22Rv1 (cell line): ENCODE results near the gene ZNF557.

Experiments
- CTCF ChIP-seq: fragments of 450-650 bp; IDR thresholded peaks from 2 replicates; pipeline ENCODE4 v1.5.1; 2017; ENCODE audit warnings: mild to moderate bottlenecking
- ZFX ChIP-seq: fragments of 450-650 bp; IDR thresholded peaks from 2 replicates; pipeline ENCODE4 v1.6.1; 2017; ENCODE audit warnings: antibody characterized with exemption, borderline replicate concordance

GRCh38 chr19:7098096-7098495 is 28.6 kb downstream of the ZNF557 start:
- TF ChIP-seq CTCF (no peak), ZFX (no peak)
